T-helper 1 cell treated with Interleukin-12 subunit alpha and Interleukin-12 subunit beta and Interleukin-4 antibody, amounts not matched to agents 30 μg/mL and 1 μg/mL, for 36 hours (primary cell): ENCODE data around the gene AHSA1.

Experiments
- H3K27ac Mint-ChIP-seq: one replicate; pipeline ENCODE4 v1.8.0; 2021; ENCODE audit warnings: mild to moderate bottlenecking, mixed read lengths
- H3K27me3 Mint-ChIP-seq: one replicate; pipeline ENCODE4 v1.8.0; 2021; ENCODE audit warnings: low read depth, mixed read lengths
- H3K36me3 Mint-ChIP-seq: one replicate; pipeline ENCODE4 v1.8.0; 2021; ENCODE audit warnings: low read depth, mixed read lengths
- H3K4me1 Mint-ChIP-seq: one replicate; pipeline ENCODE4 v1.8.0; 2021; ENCODE audit warnings: low read depth, mixed read lengths
- H3K4me3 Mint-ChIP-seq: one replicate; pipeline ENCODE4 v1.8.0; 2021; ENCODE audit warnings: mild to moderate bottlenecking, moderate library complexity, mixed read lengths
- H3K9me3 Mint-ChIP-seq: one replicate; pipeline ENCODE4 v1.8.0; 2021; ENCODE audit warnings: mixed read lengths

The AHSA1 gene

GRCh38 chr14:77458249-77458950 is 507 bp downstream of the AHSA1 start:
- Mint-ChIP-seq H3K27me3 (no peaks in the 10 kb centered on the region), H3K4me3 (peak overlapping the region; percentile 100), H3K27ac (peak overlapping the region; percentile 99), H3K4me1 (peaks cover 34% of the 10 kb centered on the region), H3K9me3 (no peaks in the 10 kb centered on the region), H3K36me3 (peaks cover 33% of the 10 kb centered on the region)

GRCh38 chr14:77459072-77459723 is 1.3 kb downstream of the AHSA1 start:
- Mint-ChIP-seq H3K4me1 (peaks cover 34% of the 10 kb centered on the region), H3K4me3 (peak overlapping the region; percentile 100), H3K36me3 (peaks cover 38% of the 10 kb centered on the region), H3K9me3 (no peaks in the 10 kb centered on the region), H3K27ac (peak overlapping the region; percentile 99), H3K27me3 (no peaks in the 10 kb centered on the region)

- H3K27me3 Mint-ChIP-seq, result no peaks in the 10 kb centered on the region
- no peak overlapping the region for H3K4me3 Mint-ChIP-seq
- no peaks in the 10 kb centered on the region for H3K9me3 Mint-ChIP-seq
- peaks cover 40% of the 10 kb centered on the region for H3K36me3 Mint-ChIP-seq
- H3K27ac Mint-ChIP-seq, result no peak overlapping the region
- H3K4me1 Mint-ChIP-seq, result peaks cover 1% of the 10 kb centered on the region
Measured at GRCh38 chr14:77467801-77468200, 9.9 kb downstream of the AHSA1 start.

GRCh38 chr14:77469067-77469505 is 11.2 kb downstream of the AHSA1 start:
- Mint-ChIP-seq H3K9me3 (no peaks in the 10 kb centered on the region), H3K4me1 (peaks cover 1% of the 10 kb centered on the region), H3K27ac (no peak overlapping the region), H3K36me3 (peaks cover 32% of the 10 kb centered on the region), H3K4me3 (no peak overlapping the region), H3K27me3 (no peaks in the 10 kb centered on the region)

- H3K9me3 Mint-ChIP-seq, result no peaks in the 10 kb centered on the region
- peaks cover 32% of the 10 kb centered on the region for H3K36me3 Mint-ChIP-seq
- H3K27me3 Mint-ChIP-seq, result no peaks in the 10 kb centered on the region
- H3K4me1 Mint-ChIP-seq, result peaks cover 1% of the 10 kb centered on the region
- no peak overlapping the region for H3K27ac Mint-ChIP-seq
- no peak overlapping the region for H3K4me3 Mint-ChIP-seq
Measured at GRCh38 chr14:77469539-77469938, 11.6 kb downstream of the AHSA1 start.

GRCh38 chr14:77470224-77470870 is 12.5 kb downstream of the AHSA1 start:
- no peaks in the 10 kb centered on the region for H3K4me1 Mint-ChIP-seq
- no peaks in the 10 kb centered on the region for H3K9me3 Mint-ChIP-seq

GRCh38 chr14:77473921-77474320 is 16.0 kb downstream of the AHSA1 start:
- no peaks in the 10 kb centered on the region for H3K4me1 Mint-ChIP-seq
- H3K27ac Mint-ChIP-seq, result no peak overlapping the region
- H3K4me3 Mint-ChIP-seq, result no peak overlapping the region
- H3K27me3 Mint-ChIP-seq, result no peaks in the 10 kb centered on the region
- H3K9me3 Mint-ChIP-seq, result no peaks in the 10 kb centered on the region
- H3K36me3 Mint-ChIP-seq, result peaks cover 9% of the 10 kb centered on the region

More at GRCh38 chr14:77470224-77470870, 12.5 kb downstream of the AHSA1 start:
- Mint-ChIP-seq H3K4me3 (no peak overlapping the region), H3K27ac (no peak overlapping the region), H3K27me3 (no peaks in the 10 kb centered on the region), H3K36me3 (peaks cover 25% of the 10 kb centered on the region)

GRCh38 chr14:77474479-77475177 is 16.7 kb downstream of the AHSA1 start:
- H3K36me3 Mint-ChIP-seq, result peaks cover 2% of the 10 kb centered on the region
- no peaks in the 10 kb centered on the region for H3K27me3 Mint-ChIP-seq
- no peak overlapping the region for H3K4me3 Mint-ChIP-seq
- H3K4me1 Mint-ChIP-seq, result no peaks in the 10 kb centered on the region
- H3K9me3 Mint-ChIP-seq, result no peaks in the 10 kb centered on the region
- no peak overlapping the region for H3K27ac Mint-ChIP-seq

GRCh38 chr14:77475432-77476115 is 17.7 kb downstream of the AHSA1 start:
- H3K36me3 Mint-ChIP-seq, result no peaks in the 10 kb centered on the region
- no peak overlapping the region for H3K4me3 Mint-ChIP-seq
- no peak overlapping the region for H3K27ac Mint-ChIP-seq
- no peaks in the 10 kb centered on the region for H3K4me1 Mint-ChIP-seq
- no peaks in the 10 kb centered on the region for H3K9me3 Mint-ChIP-seq
- H3K27me3 Mint-ChIP-seq, result no peaks in the 10 kb centered on the region

- Mint-ChIP-seq H3K9me3 (no peaks in the 10 kb centered on the region), H3K27me3 (no peaks in the 10 kb centered on the region), H3K4me3 (no peak overlapping the region), H3K27ac (no peak overlapping the region), H3K36me3 (no peaks in the 10 kb centered on the region), H3K4me1 (no peaks in the 10 kb centered on the region)
Measured at GRCh38 chr14:77478029-77478428, 20.1 kb downstream of the AHSA1 start.

GRCh38 chr14:77478796-77479195 is 20.9 kb downstream of the AHSA1 start:
- Mint-ChIP-seq H3K36me3 (no peaks in the 10 kb centered on the region), H3K27ac (no peak overlapping the region), H3K4me1 (no peaks in the 10 kb centered on the region), H3K9me3 (no peaks in the 10 kb centered on the region), H3K4me3 (no peak overlapping the region), H3K27me3 (no peaks in the 10 kb centered on the region)

- H3K4me1 Mint-ChIP-seq, result no peaks in the 10 kb centered on the region
- no peak overlapping the region for H3K27ac Mint-ChIP-seq
- H3K4me3 Mint-ChIP-seq, result no peak overlapping the region
Measured at GRCh38 chr14:77482422-77482821, 24.5 kb downstream of the AHSA1 start.

GRCh38 chr14:77485256-77485655 is 27.4 kb downstream of the AHSA1 start:
- no peaks in the 10 kb centered on the region for H3K36me3 Mint-ChIP-seq
- H3K4me1 Mint-ChIP-seq, result no peaks in the 10 kb centered on the region
- H3K4me3 Mint-ChIP-seq, result no peak overlapping the region

More at GRCh38 chr14:77482422-77482821, 24.5 kb downstream of the AHSA1 start:
- H3K9me3 Mint-ChIP-seq, result no peaks in the 10 kb centered on the region
- H3K27me3 Mint-ChIP-seq, result no peaks in the 10 kb centered on the region
- no peaks in the 10 kb centered on the region for H3K36me3 Mint-ChIP-seq

More at GRCh38 chr14:77485256-77485655, 27.4 kb downstream of the AHSA1 start:
- Mint-ChIP-seq H3K27ac (no peak overlapping the region), H3K9me3 (no peaks in the 10 kb centered on the region), H3K27me3 (no peaks in the 10 kb centered on the region)
